Ishikawa (cell line): ENCODE data around the gene TMEM184C.

ENCODE experiments used
- CEBPB ChIP-seq: IDR thresholded peaks from 2 replicates; pipeline ENCODE4 v1.6.1; 2012
- CREB1 ChIP-seq: IDR thresholded peaks from 2 replicates; pipeline ENCODE4 v1.6.1; 2012; ENCODE audit warnings: low read depth
- EGR1 ChIP-seq: IDR thresholded peaks from 2 replicates; pipeline ENCODE4 v1.6.1; 2012
- EP300 ChIP-seq: IDR thresholded peaks from 2 replicates; pipeline ENCODE4 v1.6.1; 2012; ENCODE audit warnings: borderline replicate concordance
- FOXM1 ChIP-seq: IDR thresholded peaks from 2 replicates; pipeline ENCODE4 v1.6.1; 2012; ENCODE audit warnings: low read depth, borderline replicate concordance
- NFIC ChIP-seq: IDR thresholded peaks from 2 replicates; pipeline ENCODE4 v1.6.1; 2012
- RAD21 ChIP-seq: IDR thresholded peaks from 2 replicates; pipeline ENCODE4 v1.6.1; 2012; ENCODE audit warnings: low read depth
- TAF1 ChIP-seq: IDR thresholded peaks from 2 replicates; pipeline ENCODE4 v1.6.1; 2012; ENCODE audit warnings: low read depth, mild to moderate bottlenecking
- TCF12 ChIP-seq: IDR thresholded peaks from 2 replicates; pipeline ENCODE4 v1.6.1; 2012; ENCODE audit warnings: low read depth
- TEAD4 ChIP-seq: IDR thresholded peaks from 2 replicates; pipeline ENCODE4 v1.6.1; 2012
- YY1 ChIP-seq: IDR thresholded peaks from 2 replicates; pipeline ENCODE4 v1.6.1; 2012; ENCODE audit warnings: low read depth
- ZBTB7A ChIP-seq: IDR thresholded peaks from 2 replicates; pipeline ENCODE4 v1.6.1; 2012; ENCODE audit warnings: low read depth
- TF ChIP-seq, protein P1 (sequence below): IDR thresholded peaks from 2 replicates; pipeline ENCODE4 v1.6.1; 2012
- TF ChIP-seq, protein P2 (sequence below): IDR thresholded peaks from 2 replicates; pipeline ENCODE4 v1.6.1; 2012
- TF ChIP-seq, protein P3 (sequence below): IDR thresholded peaks from 2 replicates; pipeline ENCODE4 v1.6.1; 2012; ENCODE audit warnings: low read depth, mild to moderate bottlenecking

TMEM184C gene

DNA sequence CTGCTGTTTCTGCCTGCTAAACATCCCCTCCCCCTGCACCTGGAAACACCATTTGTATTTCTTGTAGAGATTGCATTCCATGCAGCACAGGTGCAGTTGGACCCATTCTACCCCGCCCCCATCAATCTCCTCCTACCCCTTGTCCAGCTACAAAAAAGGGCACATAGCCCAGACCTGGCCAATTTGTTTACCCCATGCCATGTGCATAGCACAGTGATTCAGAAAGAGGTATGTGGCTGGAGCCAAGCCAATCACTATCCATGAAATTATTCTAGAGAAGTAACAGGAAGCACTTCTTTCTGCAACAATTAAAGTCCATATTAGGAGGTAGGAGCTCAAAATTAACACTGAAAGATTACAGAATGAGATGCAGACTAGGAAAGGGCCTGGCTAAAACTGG, 20.2 kb upstream of the TMEM184C start:
- TF ChIP-seq, protein P1, sequence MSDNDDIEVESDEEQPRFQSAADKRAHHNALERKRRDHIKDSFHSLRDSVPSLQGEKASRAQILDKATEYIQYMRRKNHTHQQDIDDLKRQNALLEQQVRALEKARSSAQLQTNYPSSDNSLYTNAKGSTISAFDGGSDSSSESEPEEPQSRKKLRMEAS = peak; percentile 92
- TF ChIP-seq EP300 (peak; percentile 92), TAF1 (no peak), FOXM1 (peak; percentile 91), ZBTB7A (no peak), CEBPB (no peak), YY1 (no peak), RAD21 (peak; percentile 21; the same call in 1 of the 2 replicates), TEAD4 (peak; percentile 87), CREB1 (no peak), EGR1 (no peak), NFIC (peak; percentile 94), TCF12 (peak; percentile 95)
- TF ChIP-seq, protein P2, sequence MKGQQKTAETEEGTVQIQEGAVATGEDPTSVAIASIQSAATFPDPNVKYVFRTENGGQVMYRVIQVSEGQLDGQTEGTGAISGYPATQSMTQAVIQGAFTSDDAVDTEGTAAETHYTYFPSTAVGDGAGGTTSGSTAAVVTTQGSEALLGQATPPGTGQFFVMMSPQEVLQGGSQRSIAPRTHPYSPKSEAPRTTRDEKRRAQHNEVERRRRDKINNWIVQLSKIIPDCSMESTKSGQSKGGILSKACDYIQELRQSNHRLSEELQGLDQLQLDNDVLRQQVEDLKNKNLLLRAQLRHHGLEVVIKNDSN = no peak
- TF ChIP-seq, protein P3, sequence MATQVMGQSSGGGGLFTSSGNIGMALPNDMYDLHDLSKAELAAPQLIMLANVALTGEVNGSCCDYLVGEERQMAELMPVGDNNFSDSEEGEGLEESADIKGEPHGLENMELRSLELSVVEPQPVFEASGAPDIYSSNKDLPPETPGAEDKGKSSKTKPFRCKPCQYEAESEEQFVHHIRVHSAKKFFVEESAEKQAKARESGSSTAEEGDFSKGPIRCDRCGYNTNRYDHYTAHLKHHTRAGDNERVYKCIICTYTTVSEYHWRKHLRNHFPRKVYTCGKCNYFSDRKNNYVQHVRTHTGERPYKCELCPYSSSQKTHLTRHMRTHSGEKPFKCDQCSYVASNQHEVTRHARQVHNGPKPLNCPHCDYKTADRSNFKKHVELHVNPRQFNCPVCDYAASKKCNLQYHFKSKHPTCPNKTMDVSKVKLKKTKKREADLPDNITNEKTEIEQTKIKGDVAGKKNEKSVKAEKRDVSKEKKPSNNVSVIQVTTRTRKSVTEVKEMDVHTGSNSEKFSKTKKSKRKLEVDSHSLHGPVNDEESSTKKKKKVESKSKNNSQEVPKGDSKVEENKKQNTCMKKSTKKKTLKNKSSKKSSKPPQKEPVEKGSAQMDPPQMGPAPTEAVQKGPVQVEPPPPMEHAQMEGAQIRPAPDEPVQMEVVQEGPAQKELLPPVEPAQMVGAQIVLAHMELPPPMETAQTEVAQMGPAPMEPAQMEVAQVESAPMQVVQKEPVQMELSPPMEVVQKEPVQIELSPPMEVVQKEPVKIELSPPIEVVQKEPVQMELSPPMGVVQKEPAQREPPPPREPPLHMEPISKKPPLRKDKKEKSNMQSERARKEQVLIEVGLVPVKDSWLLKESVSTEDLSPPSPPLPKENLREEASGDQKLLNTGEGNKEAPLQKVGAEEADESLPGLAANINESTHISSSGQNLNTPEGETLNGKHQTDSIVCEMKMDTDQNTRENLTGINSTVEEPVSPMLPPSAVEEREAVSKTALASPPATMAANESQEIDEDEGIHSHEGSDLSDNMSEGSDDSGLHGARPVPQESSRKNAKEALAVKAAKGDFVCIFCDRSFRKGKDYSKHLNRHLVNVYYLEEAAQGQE = no peak

DNA sequence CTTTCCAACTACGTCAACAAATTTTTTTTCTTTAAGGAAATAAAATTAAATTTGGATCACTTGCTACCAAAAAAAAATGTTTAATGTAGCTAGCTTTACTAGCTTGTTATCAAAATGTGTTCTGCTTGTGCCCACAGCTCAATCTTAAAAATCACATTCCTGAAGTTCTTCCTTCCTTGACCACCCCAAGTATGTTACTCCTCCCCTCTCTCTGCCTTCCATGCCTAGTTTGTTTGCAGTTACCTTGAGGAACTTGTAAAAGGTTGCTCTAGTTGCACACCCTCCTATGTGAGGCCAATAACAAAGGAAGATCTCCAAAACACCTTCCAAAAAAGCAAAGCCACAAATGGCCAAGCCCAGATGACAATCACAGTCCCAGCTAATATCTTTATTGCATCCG, 19.6 kb upstream of the TMEM184C start:
- TF ChIP-seq, protein P1 = no peak
- TF ChIP-seq TEAD4 = peak; percentile 49

DNA sequence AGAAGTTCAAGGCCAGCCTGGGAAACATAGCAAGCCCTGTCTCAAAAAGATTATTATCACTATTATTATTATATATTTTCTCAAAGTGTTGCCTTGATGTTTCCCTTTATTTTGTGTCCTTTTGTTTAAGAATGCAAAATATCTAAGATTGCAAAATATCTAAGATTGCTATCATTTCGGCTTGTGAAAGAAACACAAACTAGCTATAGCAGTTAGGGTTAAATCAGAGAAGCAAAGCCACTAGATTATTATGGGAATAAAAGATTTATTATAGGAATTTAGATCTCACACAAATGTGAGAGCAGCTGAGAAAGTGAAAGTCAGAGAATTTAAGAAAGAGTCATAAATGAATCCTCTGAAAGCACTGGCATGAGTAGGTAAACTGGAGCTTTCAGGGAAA, 18.0 kb upstream of the TMEM184C start:
- TF ChIP-seq CREB1 (no peak), CEBPB (no peak), YY1 (no peak), FOXM1 (no peak), TEAD4 (no peak), RAD21 (no peak), NFIC (no peak), EGR1 (no peak)
- TF ChIP-seq, protein P1 = no peak
- TF ChIP-seq, protein P3 = no peak

DNA sequence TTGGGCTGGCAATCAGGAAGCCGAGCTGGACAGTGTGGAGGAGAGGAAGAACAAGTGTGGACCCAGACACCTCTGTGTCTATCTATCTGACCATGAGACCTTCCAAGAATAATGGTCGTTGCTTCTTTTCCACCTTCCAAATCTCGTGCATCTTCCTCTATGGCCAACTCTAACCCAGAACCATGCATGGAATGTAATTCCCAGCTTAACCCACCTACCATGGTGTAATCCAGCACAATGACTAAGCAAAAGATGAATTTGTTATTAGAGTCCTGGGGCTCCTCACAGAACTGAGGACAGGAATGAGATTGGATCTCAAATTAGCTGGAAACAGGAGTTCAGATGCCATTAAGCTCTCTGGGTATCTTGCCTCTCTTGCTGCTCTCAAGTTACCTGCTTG, 17.4 kb upstream of the TMEM184C start:
- TF ChIP-seq RAD21 (no peak), EP300 (no peak), TEAD4 (peak; percentile 37; the same call in 1 of the 2 replicates)
- TF ChIP-seq, protein P2 = no peak

DNA sequence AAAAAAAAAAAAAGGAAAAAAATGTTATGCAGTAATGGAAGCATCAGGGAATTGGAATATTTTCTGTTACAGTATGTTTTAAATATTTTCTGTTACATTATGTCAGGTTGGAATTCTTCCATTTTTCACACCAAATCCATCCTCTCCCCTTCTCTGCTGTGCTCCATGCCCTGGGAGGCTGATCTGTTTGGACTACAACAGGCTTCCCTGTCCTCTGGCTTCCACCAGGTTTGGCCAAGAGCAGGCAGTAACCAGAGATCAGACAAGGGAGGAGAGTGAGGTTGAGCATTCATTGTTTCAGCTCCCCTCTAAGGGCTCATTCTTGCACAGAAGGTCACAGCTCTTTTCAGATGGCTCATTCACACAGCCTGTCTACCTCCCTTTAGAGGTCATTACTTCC, 11.7 kb upstream of the TMEM184C start:
- no peak for TF ChIP-seq EP300
- TF ChIP-seq, protein P1 = no peak
- TF ChIP-seq NFIC = no peak
- no peak for TF ChIP-seq CREB1

DNA sequence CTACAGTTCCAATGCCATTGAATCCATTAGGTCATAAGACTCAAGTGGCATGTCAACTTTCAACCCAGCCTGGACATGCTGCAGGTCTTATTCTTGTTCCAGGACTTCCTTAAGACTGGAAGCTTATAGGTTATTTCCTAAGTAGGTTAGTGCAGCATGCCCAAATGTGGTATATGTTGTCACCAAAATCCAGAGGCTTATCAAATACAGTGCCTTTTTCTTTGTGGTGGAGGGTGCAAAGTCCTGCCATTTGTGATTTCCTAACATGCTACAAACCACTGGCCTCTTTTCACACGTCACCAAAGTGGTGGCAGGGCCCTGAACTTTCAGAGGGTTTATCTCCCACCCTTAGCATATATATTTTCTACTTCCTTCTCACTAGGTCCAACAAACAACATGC, 9.7 kb upstream of the TMEM184C start:
- TF ChIP-seq NFIC = no peak
- no peak for TF ChIP-seq CREB1
- TF ChIP-seq ZBTB7A = no peak

DNA sequence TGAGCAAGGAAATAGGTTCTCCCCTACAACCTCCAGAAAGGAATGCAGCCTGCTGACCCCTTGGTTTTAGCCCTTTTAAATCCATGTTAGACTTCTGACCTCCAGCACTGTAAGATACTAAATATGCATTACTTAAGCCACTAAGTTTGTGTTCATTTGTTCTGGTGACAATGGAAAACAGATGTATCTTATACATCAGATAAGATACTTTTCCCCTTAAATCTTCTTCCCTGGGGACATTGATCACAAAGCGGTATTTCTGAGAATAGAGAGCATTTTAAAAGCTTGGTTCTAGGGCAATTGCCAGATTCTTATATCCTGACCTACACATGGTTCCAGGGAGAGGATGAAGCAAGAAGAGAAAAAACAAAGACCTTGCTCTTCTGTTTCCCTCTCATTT, 6.5 kb upstream of the TMEM184C start:
- TF ChIP-seq CREB1 (no peak), TCF12 (no peak), FOXM1 (no peak), RAD21 (no peak)
